Skeletal muscle satellite cell (primary cell): ENCODE results near the gene SLC66A2.

Experiments used
- H3K27me3 ChIP-seq: 2 replicates; pipeline ENCODE4 v1.7.0; 2013; ENCODE audit warnings: low read length; ENCODE audit not compliant: control insufficient read depth, insufficient read depth
- H3K36me3 ChIP-seq: 2 replicates; pipeline ENCODE4 v1.7.0; 2013; ENCODE audit warnings: mild to moderate bottlenecking, control low read depth, low read length; ENCODE audit not compliant: insufficient read depth
- H3K4me1 ChIP-seq: 2 replicates; pipeline ENCODE4 v1.7.0; 2013; ENCODE audit warnings: low read length; ENCODE audit not compliant: control insufficient read depth, insufficient read depth
- H3K4me2 ChIP-seq: 2 replicates; pipeline ENCODE4 v1.7.0; 2013; ENCODE audit warnings: mild to moderate bottlenecking, low read length
- H3K4me3 ChIP-seq: 2 replicates; pipeline ENCODE4 v1.7.0; 2013; ENCODE audit warnings: low read length
- H3K9ac ChIP-seq: 2 replicates; pipeline ENCODE4 v1.7.0; 2013; ENCODE audit warnings: mild to moderate bottlenecking, low read depth, low read length, moderate library complexity
- H3K9me3 ChIP-seq: replicated peaks from 2 replicates; pipeline ENCODE4 v1.7.0; 2013; ENCODE audit warnings: mild to moderate bottlenecking, control low read depth, low read length

SLC66A2 gene

GRCh38 chr18:79931475-79931874 is 20.0 kb downstream of the SLC66A2 start:
- Histone ChIP-seq H3K36me3 (peaks cover 66% of the 10 kb centered on the region), H3K4me3 (no peak overlapping the region), H3K9ac (no peak overlapping the region), H3K9me3 (peaks cover 18% of the 10 kb centered on the region), H3K27me3 (no peaks in the 10 kb centered on the region), H3K4me2 (no peak overlapping the region), H3K4me1 (no peaks in the 10 kb centered on the region)

- H3K36me3 ChIP-seq = peaks cover 60% of the 10 kb centered on the region
- H3K9ac ChIP-seq = no peak overlapping the region
- peaks cover 18% of the 10 kb centered on the region for H3K9me3 ChIP-seq
Measured at GRCh38 chr18:79930020-79930642, 21.3 kb downstream of the SLC66A2 start.

DNA sequence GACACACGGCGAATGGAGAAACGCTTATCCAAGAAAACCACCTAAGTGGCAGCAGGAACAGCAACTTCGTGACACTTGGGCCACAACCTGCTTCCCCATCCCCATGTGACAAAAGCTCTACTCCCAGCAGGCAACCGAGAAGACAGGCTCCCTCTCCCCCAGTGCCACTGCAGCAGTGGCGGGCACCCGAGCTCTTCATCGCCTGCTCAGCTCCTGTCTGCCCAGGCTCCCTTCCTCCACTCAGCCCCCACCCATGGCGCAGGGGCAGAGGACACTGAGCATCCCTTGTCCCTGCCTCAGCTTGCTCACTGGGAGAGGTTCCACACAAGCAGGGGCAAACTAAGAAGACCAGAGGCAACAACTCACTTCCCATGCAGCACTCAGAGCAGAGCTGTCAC is 22.9 kb downstream of the SLC66A2 start:
- Histone ChIP-seq H3K27me3 (no peaks in the 10 kb centered on the region), H3K4me3 (no peak overlapping the region), H3K4me1 (no peaks in the 10 kb centered on the region), H3K36me3 (peaks cover 46% of the 10 kb centered on the region), H3K9me3 (peaks cover 18% of the 10 kb centered on the region), H3K9ac (no peak overlapping the region), H3K4me2 (no peak overlapping the region)

More at GRCh38 chr18:79930020-79930642, 21.3 kb downstream of the SLC66A2 start:
- Histone ChIP-seq H3K27me3 (no peaks in the 10 kb centered on the region), H3K4me3 (no peak overlapping the region), H3K4me1 (no peaks in the 10 kb centered on the region), H3K4me2 (no peak overlapping the region)

DNA sequence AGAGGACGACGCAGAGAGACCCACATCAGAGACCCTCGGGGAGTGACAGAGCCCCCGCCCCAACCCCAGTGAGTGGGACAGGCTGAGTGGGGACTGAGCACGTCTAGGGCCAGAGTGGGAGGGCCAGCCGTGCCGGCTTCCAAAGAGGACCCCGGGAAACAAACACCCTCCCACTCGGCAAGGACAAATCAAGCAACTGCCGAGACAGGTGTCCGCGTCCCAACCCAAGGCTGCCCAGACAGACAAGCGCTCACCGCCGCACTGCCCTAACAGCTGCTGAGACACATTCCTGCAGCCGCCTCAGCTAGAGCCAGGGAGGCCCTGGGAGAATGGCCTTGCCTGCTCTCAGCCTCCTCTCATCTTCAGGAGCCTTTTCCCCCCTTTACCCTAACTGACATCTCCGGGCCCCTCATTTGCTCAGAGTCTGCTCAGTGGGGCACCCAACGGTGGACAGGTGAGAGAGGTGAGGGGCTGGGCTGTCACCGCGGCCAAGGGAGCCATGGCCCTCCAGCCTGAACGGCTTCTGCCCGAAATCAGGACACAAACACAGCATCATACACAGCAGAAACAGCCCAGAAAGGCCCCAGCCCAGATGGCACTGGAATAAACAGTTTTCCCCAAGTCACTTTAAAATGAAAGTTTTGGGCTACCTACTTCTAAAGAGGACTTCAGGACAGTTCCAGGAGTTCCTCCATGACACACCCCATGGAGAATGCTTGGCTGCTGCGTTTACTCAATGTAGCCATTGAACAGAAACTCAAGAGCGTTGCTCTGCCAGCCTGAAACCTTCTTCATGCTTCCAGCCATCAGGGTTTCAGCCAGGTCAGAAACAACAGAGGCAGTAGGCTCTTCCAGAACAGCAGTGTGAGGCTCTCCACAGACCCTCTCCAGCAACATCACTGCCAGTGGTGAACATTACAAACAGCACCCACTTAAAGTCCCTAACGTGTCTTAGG is 23.6 kb downstream of the SLC66A2 start:
- H3K27me3 ChIP-seq = no peaks in the 10 kb centered on the region
- H3K9ac ChIP-seq = no peak overlapping the region
- no peaks in the 10 kb centered on the region for H3K4me1 ChIP-seq
- no peak overlapping the region for H3K4me3 ChIP-seq
- H3K9me3 ChIP-seq = peaks cover 18% of the 10 kb centered on the region
- H3K4me2 ChIP-seq = no peak overlapping the region
- H3K36me3 ChIP-seq = peaks cover 41% of the 10 kb centered on the region

- H3K9ac ChIP-seq = no peak overlapping the region
- H3K9me3 ChIP-seq = peaks cover 18% of the 10 kb centered on the region
- H3K36me3 ChIP-seq = peaks cover 41% of the 10 kb centered on the region
- no peak overlapping the region for H3K4me3 ChIP-seq
- H3K27me3 ChIP-seq = no peaks in the 10 kb centered on the region
- no peaks in the 10 kb centered on the region for H3K4me1 ChIP-seq
- H3K4me2 ChIP-seq = no peak overlapping the region
Measured at GRCh38 chr18:79926715-79927606, 24.5 kb downstream of the SLC66A2 start.

DNA sequence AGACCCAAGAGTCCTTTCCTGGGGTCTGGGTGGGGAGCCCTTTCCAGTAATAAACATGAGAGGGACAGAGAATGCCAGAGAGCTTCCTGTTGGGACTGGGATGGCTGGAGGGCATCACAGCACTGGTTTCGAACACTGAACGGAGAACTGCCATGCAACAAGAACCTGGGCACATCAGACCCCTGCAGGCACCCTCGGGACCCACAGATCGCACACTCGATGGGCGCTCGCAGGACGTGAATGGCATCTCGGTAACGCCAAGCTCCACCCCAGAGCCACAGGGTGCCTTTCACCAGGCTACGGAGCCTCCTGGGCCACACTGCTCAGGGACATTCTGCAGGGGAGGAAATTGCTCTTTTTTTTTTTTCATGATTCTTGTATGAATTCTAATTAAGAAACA is 25.1 kb downstream of the SLC66A2 start:
- no peak overlapping the region for H3K4me2 ChIP-seq
- no peak overlapping the region for H3K9ac ChIP-seq
- H3K27me3 ChIP-seq = no peaks in the 10 kb centered on the region
- H3K4me1 ChIP-seq = no peaks in the 10 kb centered on the region
- peaks cover 39% of the 10 kb centered on the region for H3K36me3 ChIP-seq
- H3K4me3 ChIP-seq = no peak overlapping the region
- H3K9me3 ChIP-seq = peaks cover 18% of the 10 kb centered on the region

- Histone ChIP-seq H3K9me3 (peaks cover 13% of the 10 kb centered on the region), H3K36me3 (peaks cover 28% of the 10 kb centered on the region), H3K4me3 (no peak overlapping the region), H3K9ac (no peak overlapping the region), H3K4me2 (no peak overlapping the region), H3K27me3 (no peaks in the 10 kb centered on the region), H3K4me1 (no peaks in the 10 kb centered on the region)
Measured at GRCh38 chr18:79924814-79925731, 26.4 kb downstream of the SLC66A2 start.

- Histone ChIP-seq H3K4me2 (no peak overlapping the region), H3K27me3 (no peaks in the 10 kb centered on the region), H3K4me1 (no peaks in the 10 kb centered on the region), H3K9ac (no peak overlapping the region), H3K4me3 (no peak overlapping the region), H3K36me3 (peaks cover 22% of the 10 kb centered on the region), H3K9me3 (peaks cover 4% of the 10 kb centered on the region)
Measured at GRCh38 chr18:79923896-79924585, 27.4 kb downstream of the SLC66A2 start.

- Histone ChIP-seq H3K36me3 (peaks cover 19% of the 10 kb centered on the region), H3K9ac (no peak overlapping the region), H3K4me3 (no peak overlapping the region), H3K27me3 (no peaks in the 10 kb centered on the region), H3K4me2 (no peak overlapping the region), H3K4me1 (no peaks in the 10 kb centered on the region), H3K9me3 (no peaks in the 10 kb centered on the region)
Measured at GRCh38 chr18:79922971-79923411, 28.5 kb downstream of the SLC66A2 start.
